K562 (cell line): ENCODE measurements around the gene CCDC88A. TPM values are rescaled to one million over a fixed set of nuclear protein-coding genes. Genes with fewer than 3 reads are reported as not detected.

Source experiments
- ATF7 ChIP-seq: fragments of 450-650 bp; IDR thresholded peaks from 2 replicates; pipeline ENCODE4 v1.7.1; 2014; ENCODE audit warnings: mild to moderate bottlenecking, moderate library complexity
- CBFA2T3 ChIP-seq: fragments of 450-650 bp; IDR thresholded peaks from 2 replicates; pipeline ENCODE4 v1.6.1; 2017
- ETV1 ChIP-seq: fragments of 450-650 bp; conservative IDR thresholded peaks from 2 replicates; pipeline ENCODE4 v1.6.1; 2016; ENCODE audit warnings: missing genetic modification characterization, control low read depth, low read depth, missing compliant biosample characterization
- ETV5 ChIP-seq: sonication (generic); formaldehyde crosslinking; IDR thresholded peaks from 2 replicates; pipeline ENCODE4 v1.4.0; 2020; ENCODE audit warnings: low read depth, mild to moderate bottlenecking, missing genetic modification reagents
- FOSL1 ChIP-seq: fragments of 200-800 bp; sonication (Bioruptor generic); conservative IDR thresholded peaks from 2 replicates; pipeline ENCODE4 v1.6.1; 2016; ENCODE audit warnings: missing genetic modification characterization, missing compliant biosample characterization
- HMGN3 ChIP-seq: IDR thresholded peaks from 2 replicates; pipeline ENCODE4 v1.6.1; 2011; ENCODE audit warnings: borderline replicate concordance, low read depth, mild to moderate bottlenecking, mixed read lengths, low read length; ENCODE audit not compliant: insufficient read length; ENCODE audit errors: extremely low read depth
- HOXB6 ChIP-seq: fragments of 250-450 bp; sonication (Bioruptor Pico); IDR thresholded peaks from 2 replicates; pipeline ENCODE4 v1.5.1; 2022; ENCODE audit warnings: mild to moderate bottlenecking, borderline replicate concordance
- KDM2B ChIP-seq: fragments of 250-450 bp; sonication (Bioruptor Pico); IDR thresholded peaks from 2 replicates; pipeline ENCODE4 v1.8.0; 2021; ENCODE audit warnings: mild to moderate bottlenecking, moderate library complexity
- NFE2L1 ChIP-seq: fragments of 450-650 bp; IDR thresholded peaks from 2 replicates; pipeline ENCODE4 v1.6.1; 2016; ENCODE audit warnings: missing genetic modification characterization, low read depth, mild to moderate bottlenecking, missing compliant biosample characterization, moderate library complexity, borderline replicate concordance
- RAD21 ChIP-seq, 2 experiments: fragments of 250-450 bp in 1 of 2; fragments of 450-650 bp in 1 of 2; sonication (Bioruptor Pico) in 1 of 2; formaldehyde crosslinking in 1 of 2; IDR thresholded peaks in 1 of 2; conservative IDR thresholded peaks in 1 of 2; 2 replicates each; pipeline versions ENCODE4 v1.4.0 to v1.8.0; 2020 to 2022; ENCODE audit warnings: mild to moderate bottlenecking in 2 of 2, moderate library complexity in 1 of 2
- SAFB ChIP-seq: fragments of 200-400 bp; formaldehyde crosslinking; IDR thresholded peaks from 2 replicates; pipeline ENCODE4 v1.6.1; 2017; ENCODE audit warnings: low read depth, low read length, borderline replicate concordance
- SMARCC2 ChIP-seq: fragments of 450-650 bp; IDR thresholded peaks from 2 replicates; pipeline ENCODE4 v1.6.1; 2017; ENCODE audit warnings: antibody characterized with exemption, moderate library complexity, mild to moderate bottlenecking, low read depth
- SOX6 ChIP-seq: fragments of 450-650 bp; IDR thresholded peaks from 2 replicates; pipeline ENCODE4 v1.6.1; 2014; ENCODE audit warnings: mild to moderate bottlenecking
- SRF ChIP-seq, 2 experiments: fragments of 250-450, 450-650 bp in 1 of 2; sonication (Bioruptor Pico) in 1 of 2; sonication (generic) in 1 of 2; formaldehyde crosslinking; IDR thresholded peaks; 2 replicates each; pipeline versions ENCODE4 v1.5.0 to v1.5.1; 2020 to 2022; ENCODE audit warnings: mild to moderate bottlenecking in 1 of 2, missing genetic modification reagents in 1 of 2
- TAF7 ChIP-seq: fragments of 450-650 bp; IDR thresholded peaks from 2 replicates; pipeline ENCODE4 v1.6.1; 2016; ENCODE audit warnings: missing genetic modification characterization, missing compliant biosample characterization
- ZNF124 ChIP-seq: sonication (generic); formaldehyde crosslinking; IDR thresholded peaks from 2 replicates; pipeline ENCODE4 v1.8.1; 2022; ENCODE audit warnings: missing genetic modification reagents
- polyA plus RNA-seq, 8 experiments: library from polyadenylated mRNA; depleted of rRNA in 4 of 8; stranded (reverse) in 5 of 8; unstranded in 3 of 8; fragments of >200 nt; fragmentation: Nextera tagmentation in 2 of 8; fragmentation: Illumina TruSeq in 1 of 8; extraction: Ambion mirVana in 2 of 8; extraction: Trizol in 1 of 8; gene quantifications; 2 replicates each; pipeline versions ENCODE4 v1.2.1 to v1.2.3, GENCODE V29; 2011 to 2014; ENCODE audit warnings: inconsistent platforms in 1 of 8, missing spikeins in 1 of 8
- total RNA-seq, 7 experiments: library from RNA; depleted of rRNA in 6 of 7; stranded (reverse); fragments of >200 nt in 6 of 7; fragmentation: Illumina TruSeq in 2 of 7; extraction: Trizol in 2 of 7; gene quantifications; 2 replicates each; pipeline versions ENCODE4 v1.2.1 to v1.2.3, GENCODE V29; 2011 to 2021; ENCODE audit warnings: low replicate concordance in 1 of 7
- TF ChIP-seq, protein P1 (sequence below): fragments of 450-650 bp; IDR thresholded peaks from 2 replicates; pipeline ENCODE4 v1.6.1; 2016
- TF ChIP-seq, protein P2 (sequence below): fragments of 250-450 bp; sonication (Bioruptor Pico); IDR thresholded peaks from 2 replicates; pipeline ENCODE4 v1.5.0; 2021; ENCODE audit warnings: mild to moderate bottlenecking, moderate library complexity
- TF ChIP-seq, protein P3 (sequence below): sonication (generic); formaldehyde crosslinking; IDR thresholded peaks from 2 replicates; pipeline ENCODE4 v1.8.0; 2022; ENCODE audit warnings: missing genetic modification reagents, mild to moderate bottlenecking, moderate library complexity, borderline replicate concordance
- TF ChIP-seq, protein P4 (sequence below): fragments of 450-650 bp; IDR thresholded peaks from 2 replicates; pipeline ENCODE4 v1.6.1; 2016; ENCODE audit warnings: borderline replicate concordance

CCDC88A gene
- total and polyA plus RNA-seq, 9 of the 15 experiments (the other 6 are each of a cell fraction or from before 2014, with no cell fraction given) = 29.3 to 102 (median 55.6) TPM

DNA sequence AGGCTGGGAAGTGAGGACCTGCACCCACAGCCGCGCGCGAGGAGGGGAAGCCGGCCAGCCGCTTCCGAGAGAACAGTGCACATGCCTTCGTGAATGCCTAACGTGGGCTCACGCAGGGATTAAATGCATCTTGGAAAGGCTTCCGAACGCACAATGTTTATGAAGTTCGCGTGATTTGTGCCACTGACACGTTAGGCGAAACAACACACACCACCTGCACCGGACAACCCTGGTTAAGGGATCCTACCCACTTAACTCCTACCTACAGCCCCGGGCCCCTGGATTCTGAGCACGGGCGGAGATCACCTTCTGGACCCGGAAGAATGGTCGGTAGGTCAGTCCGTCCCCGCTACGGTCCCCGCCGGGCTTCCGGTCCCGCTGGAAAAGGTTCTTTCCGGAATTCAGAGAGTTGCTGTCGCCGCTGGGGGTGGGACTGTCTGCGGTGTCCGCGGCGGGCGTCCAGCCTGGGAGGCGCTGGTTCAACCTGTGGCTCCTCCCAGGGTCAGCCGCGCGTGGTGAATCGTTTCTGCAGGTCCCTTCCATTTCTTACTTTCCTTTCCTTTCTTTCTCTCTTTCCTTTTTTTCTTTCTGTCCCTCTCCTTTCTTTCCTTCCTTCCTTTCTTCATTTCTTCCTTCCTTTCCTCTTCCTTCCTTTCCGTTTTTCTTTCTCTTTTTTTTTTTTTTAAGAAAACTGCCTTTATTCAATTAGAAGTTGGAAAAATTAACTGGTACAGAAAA is 150.6 kb downstream of the CCDC88A start, which contains the start of gene MTIF2 (continued):
- TF ChIP-seq, protein P1, sequence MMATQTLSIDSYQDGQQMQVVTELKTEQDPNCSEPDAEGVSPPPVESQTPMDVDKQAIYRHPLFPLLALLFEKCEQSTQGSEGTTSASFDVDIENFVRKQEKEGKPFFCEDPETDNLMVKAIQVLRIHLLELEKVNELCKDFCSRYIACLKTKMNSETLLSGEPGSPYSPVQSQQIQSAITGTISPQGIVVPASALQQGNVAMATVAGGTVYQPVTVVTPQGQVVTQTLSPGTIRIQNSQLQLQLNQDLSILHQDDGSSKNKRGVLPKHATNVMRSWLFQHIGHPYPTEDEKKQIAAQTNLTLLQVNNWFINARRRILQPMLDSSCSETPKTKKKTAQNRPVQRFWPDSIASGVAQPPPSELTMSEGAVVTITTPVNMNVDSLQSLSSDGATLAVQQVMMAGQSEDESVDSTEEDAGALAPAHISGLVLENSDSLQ = peak; percentile 89
- TF ChIP-seq SRF (CRISPR knock-in tag; IDR thresholded peaks at IDR 0.05) (peak in 1 of 2 experiments; percentile 86; a peak in 2 of 4 replicates), ATF7 (peak; percentile 85), SMARCC2 (peak; percentile 77), SAFB (no peak), SOX6 (peak; percentile 80), KDM2B (CRISPR knock-in tag) (peak; percentile 85; the same call in 1 of the 2 replicates), ETV1 (tag) (peak; percentile 94), FOSL1 (peak; percentile 71), ZNF124 (CRISPR knock-in tag) (no peak), HOXB6 (no peak), NFE2L1 (no peak), CBFA2T3 (no peak), RAD21 (CRISPR knock-in tag; conservative IDR thresholded peaks at IDR 0.05 in 1 of 2, IDR thresholded peaks at IDR 0.05 in 1 of 2) (peak in 1 of 2 experiments; percentile 37; a peak in 2 of 4 replicates), HMGN3 (peak; percentile 91), TAF7 (peak; percentile 85), ETV5 (CRISPR knock-in tag) (peak; percentile 81; the same call in 1 of the 2 replicates)
- TF ChIP-seq, protein P2, sequence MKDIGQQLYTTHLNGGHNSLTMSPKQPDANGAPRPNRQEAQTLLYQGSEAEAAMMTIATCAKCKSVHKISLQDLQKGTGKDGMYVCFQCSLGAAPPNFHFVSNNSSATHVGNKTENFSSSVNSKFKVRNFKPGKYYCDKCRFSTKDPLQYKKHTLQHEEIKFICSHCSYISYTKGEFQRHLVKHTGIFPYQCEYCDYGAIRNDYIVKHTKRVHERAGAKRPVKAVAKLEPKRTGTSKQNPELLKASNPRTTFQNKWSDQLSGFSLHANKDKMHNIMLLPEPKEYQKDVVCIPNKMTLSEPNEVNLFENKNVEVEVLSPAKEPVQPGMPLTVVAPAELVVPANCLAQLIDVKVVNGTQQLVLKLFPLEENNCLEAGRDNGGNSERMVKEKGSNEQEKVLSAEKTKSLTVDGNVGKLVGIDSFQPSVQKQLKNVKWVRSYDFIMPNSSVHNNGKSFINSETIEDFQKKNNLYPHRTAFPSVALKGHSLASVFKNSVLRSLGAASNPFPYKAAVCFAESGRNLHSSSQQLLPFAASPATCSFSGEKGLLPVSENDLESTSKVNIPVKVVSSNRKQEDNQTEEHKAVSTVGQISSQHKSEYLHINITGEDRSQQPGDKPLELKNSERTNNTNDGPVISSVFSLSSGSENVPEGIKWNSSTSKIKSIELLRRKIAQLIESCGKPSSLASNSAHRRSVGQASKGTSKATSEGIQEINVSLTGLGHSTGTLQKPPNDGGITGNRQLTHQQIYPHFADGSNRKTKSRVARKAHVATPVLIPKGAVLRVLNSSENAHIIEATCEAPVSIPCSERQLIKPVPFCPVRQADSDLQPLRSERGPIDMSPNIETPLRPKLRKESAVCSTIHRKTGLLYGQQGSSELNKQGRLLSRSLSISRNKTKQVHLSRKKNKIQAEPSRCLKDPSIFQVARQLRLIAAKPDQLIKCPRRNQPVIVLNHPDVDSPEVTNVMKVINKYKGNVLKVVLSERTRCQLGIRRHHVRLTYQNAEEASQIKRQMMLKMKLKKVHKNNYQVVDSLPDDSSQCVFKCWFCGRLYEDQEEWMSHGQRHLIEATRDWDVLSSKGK (CRISPR knock-in tag) = no peak
- TF ChIP-seq, protein P3, sequence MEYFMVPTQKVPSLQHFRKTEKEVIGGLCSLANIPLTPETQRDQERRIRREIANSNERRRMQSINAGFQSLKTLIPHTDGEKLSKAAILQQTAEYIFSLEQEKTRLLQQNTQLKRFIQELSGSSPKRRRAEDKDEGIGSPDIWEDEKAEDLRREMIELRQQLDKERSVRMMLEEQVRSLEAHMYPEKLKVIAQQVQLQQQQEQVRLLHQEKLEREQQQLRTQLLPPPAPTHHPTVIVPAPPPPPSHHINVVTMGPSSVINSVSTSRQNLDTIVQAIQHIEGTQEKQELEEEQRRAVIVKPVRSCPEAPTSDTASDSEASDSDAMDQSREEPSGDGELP = peak; percentile 91
- TF ChIP-seq, protein P4, sequence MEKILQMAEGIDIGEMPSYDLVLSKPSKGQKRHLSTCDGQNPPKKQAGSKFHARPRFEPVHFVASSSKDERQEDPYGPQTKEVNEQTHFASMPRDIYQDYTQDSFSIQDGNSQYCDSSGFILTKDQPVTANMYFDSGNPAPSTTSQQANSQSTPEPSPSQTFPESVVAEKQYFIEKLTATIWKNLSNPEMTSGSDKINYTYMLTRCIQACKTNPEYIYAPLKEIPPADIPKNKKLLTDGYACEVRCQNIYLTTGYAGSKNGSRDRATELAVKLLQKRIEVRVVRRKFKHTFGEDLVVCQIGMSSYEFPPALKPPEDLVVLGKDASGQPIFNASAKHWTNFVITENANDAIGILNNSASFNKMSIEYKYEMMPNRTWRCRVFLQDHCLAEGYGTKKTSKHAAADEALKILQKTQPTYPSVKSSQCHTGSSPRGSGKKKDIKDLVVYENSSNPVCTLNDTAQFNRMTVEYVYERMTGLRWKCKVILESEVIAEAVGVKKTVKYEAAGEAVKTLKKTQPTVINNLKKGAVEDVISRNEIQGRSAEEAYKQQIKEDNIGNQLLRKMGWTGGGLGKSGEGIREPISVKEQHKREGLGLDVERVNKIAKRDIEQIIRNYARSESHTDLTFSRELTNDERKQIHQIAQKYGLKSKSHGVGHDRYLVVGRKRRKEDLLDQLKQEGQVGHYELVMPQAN = peak; percentile 93
